VCaP (cell line): ENCODE measurements around the gene SYNE1.

Experiments used
- H3K27ac ChIP-seq: fragments of 450-650 bp; 2 replicates; pipeline ENCODE4 v1.5.1; 2017
- CTCF ChIP-seq: fragments of 450-650 bp; conservative IDR thresholded peaks from 2 replicates; pipeline ENCODE4 v1.5.1; 2017; ENCODE audit warnings: mild to moderate bottlenecking, moderate library complexity

The SYNE1 gene

GRCh38 chr6:152110886-152111820 lies 526.0 kb downstream of the SYNE1 start:
- TF ChIP-seq CTCF, result no peak
- no peak overlapping the region for H3K27ac ChIP-seq

- TF ChIP-seq CTCF, result no peak
- H3K27ac ChIP-seq, result no peak overlapping the region
Observed at GRCh38 chr6:152107973-152108372, 529.2 kb downstream of the SYNE1 start.

- TF ChIP-seq CTCF, result no peak
- H3K27ac ChIP-seq, result no peak overlapping the region
Observed at GRCh38 chr6:152100183-152100618, 537.0 kb downstream of the SYNE1 start.

- no peak overlapping the region for H3K27ac ChIP-seq
- no peak for TF ChIP-seq CTCF
Observed at GRCh38 chr6:152099446-152100182, 537.5 kb downstream of the SYNE1 start.

- TF ChIP-seq CTCF, result no peak
- no peak overlapping the region for H3K27ac ChIP-seq
Observed at GRCh38 chr6:152098683-152099082, 538.5 kb downstream of the SYNE1 start.

- H3K27ac ChIP-seq, result peak overlapping the region; percentile 68
- peak; percentile 27 for TF ChIP-seq CTCF
Observed at GRCh38 chr6:152096863-152097496, 540.2 kb downstream of the SYNE1 start.

GRCh38 chr6:152094992-152095592 lies 542.1 kb downstream of the SYNE1 start:
- no peak overlapping the region for H3K27ac ChIP-seq
- TF ChIP-seq CTCF, result no peak
